Measurements from ENCODE around the gene PSIP1. TPM values are rescaled to one million over a fixed set of nuclear protein-coding genes. Genes with fewer than 3 reads are reported as not detected.
A peak's percentile ranks its signal among the peaks of the same experiment; 100 is the strongest.

PSIP1 gene
- total and polyA plus RNA-seq, 2 donors (not counting 1 experiment from before 2014, with no cell fraction given): 19.7 to 124 TPM

GRCh38 chr9:15512889-15513288 lies 2.1 kb upstream of the PSIP1 start:
- Histone ChIP-seq H3K79me2 (ENCODE audit: control insufficient read depth, insufficient read depth, low read length) (peaks cover 25% of the 10 kb centered on the region), H3K9me3 (ENCODE audit: control extremely low read depth in 1 of 3, control insufficient read depth in 2 of 3, insufficient read depth in 1 of 3, low read length in 2 of 3) (no peaks in the 10 kb centered on the region), H3K9ac (ENCODE audit: low read length) (no peak overlapping the region), H3K4me2 (replicated peaks; ENCODE audit: low read depth, low read length, poor library complexity, severe bottlenecking) (peak overlapping the region; percentile 17), H3K27me3 (replicated peaks in 1 of 4; ENCODE audit: control extremely low read depth in 1 of 4, control insufficient read depth in 3 of 4, insufficient read depth in 4 of 4, low read length in 3 of 4) (no peaks in the 10 kb centered on the region), H4K20me1 (ENCODE audit: control insufficient read depth, insufficient read depth, low read length, poor library complexity, severe bottlenecking) (peaks cover 20% of the 10 kb centered on the region), H3K27ac (ENCODE audit: low read length in 2 of 2) (peak overlapping the region; percentile 15 to 60), H3K4me1 (ENCODE audit: control insufficient read depth in 2 of 2, insufficient read depth in 2 of 2, low read length in 2 of 2) (peaks cover 30 to 38% of the 10 kb centered on the region in 2 donors), H3K4me3 (ENCODE audit: control extremely low read depth in 1 of 5, extremely low read depth in 1 of 5, insufficient read depth in 1 of 5, low read depth in 2 of 5, low read length in 4 of 5) (no peak overlapping the region), H3K36me3 (replicated peaks in 1 of 2; ENCODE audit: control extremely low read depth in 1 of 2, control insufficient read depth in 1 of 2, extremely low read depth in 1 of 2, insufficient read depth in 2 of 2, low read length in 1 of 2) (no peaks in the 10 kb centered on the region), H2AFZ (ENCODE audit: insufficient read depth, low read depth, low read length, poor library complexity, severe bottlenecking) (peak overlapping the region; percentile 58)
- CTCF ChIA-PET: interaction anchor here (0.6 to 3.0 kb wide), 4 partner anchors 14 to 89 kb away, joined by 3 to 13 read pairs (median 4); partner anchors contain the start of gene CCDC171
- H3K4me3 Mint-ChIP-seq: no peak overlapping the region
- H3K4me1 Mint-ChIP-seq: peaks cover 43% of the 10 kb centered on the region
- WGBS (ENCODE audit: insufficient coverage): no CpG with 5 or more reads among the region's 3 CpGs
- no peak for TF ChIP-seq EZH2 (IDR thresholded peaks at IDR 0.05; ENCODE audit: borderline replicate concordance, insufficient read depth, low read depth, low read length, poor library complexity, severe bottlenecking)
- TF ChIP-seq, protein P1, sequence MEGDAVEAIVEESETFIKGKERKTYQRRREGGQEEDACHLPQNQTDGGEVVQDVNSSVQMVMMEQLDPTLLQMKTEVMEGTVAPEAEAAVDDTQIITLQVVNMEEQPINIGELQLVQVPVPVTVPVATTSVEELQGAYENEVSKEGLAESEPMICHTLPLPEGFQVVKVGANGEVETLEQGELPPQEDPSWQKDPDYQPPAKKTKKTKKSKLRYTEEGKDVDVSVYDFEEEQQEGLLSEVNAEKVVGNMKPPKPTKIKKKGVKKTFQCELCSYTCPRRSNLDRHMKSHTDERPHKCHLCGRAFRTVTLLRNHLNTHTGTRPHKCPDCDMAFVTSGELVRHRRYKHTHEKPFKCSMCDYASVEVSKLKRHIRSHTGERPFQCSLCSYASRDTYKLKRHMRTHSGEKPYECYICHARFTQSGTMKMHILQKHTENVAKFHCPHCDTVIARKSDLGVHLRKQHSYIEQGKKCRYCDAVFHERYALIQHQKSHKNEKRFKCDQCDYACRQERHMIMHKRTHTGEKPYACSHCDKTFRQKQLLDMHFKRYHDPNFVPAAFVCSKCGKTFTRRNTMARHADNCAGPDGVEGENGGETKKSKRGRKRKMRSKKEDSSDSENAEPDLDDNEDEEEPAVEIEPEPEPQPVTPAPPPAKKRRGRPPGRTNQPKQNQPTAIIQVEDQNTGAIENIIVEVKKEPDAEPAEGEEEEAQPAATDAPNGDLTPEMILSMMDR (IDR thresholded peaks at IDR 0.05): no peak
- H3K27ac Mint-ChIP-seq: peak overlapping the region; percentile 83
- no peaks in the 10 kb centered on the region for H3K27me3 Mint-ChIP-seq
- POLR2A ChIA-PET: interaction anchor here (1.1 to 1.2 kb wide), 2 partner anchors 39 to 40 kb away, joined by 4 to 7 read pairs; partner anchors contain the start of gene CCDC171
- ATAC-seq (ENCODE audit: low read depth): no peak
- no peaks in the 10 kb centered on the region for H3K9me3 Mint-ChIP-seq (ENCODE audit: insufficient read depth)
- peak; percentile 21 for DNase-seq
- intact Hi-C loops (cut with micrococcal nuclease): no loop called here

- H3K4me1 Mint-ChIP-seq: peaks cover 47% of the 10 kb centered on the region
- ChIA-PET CTCF (interaction anchor here (1.4 to 3.0 kb wide), 3 partner anchors 14 to 89 kb away, joined by 3 to 13 read pairs (median 4); partner anchors contain the start of gene CCDC171), POLR2A (interaction anchor here (1.1 to 1.2 kb wide), 2 partner anchors 39 to 41 kb away, joined by 4 to 7 read pairs; partner anchors contain the start of gene CCDC171)
- DNase-seq (peak; percentile 33), ATAC-seq (ENCODE audit: low read depth) (no peak)
- Histone ChIP-seq H3K4me3 (ENCODE audit: control extremely low read depth in 1 of 5, extremely low read depth in 1 of 5, insufficient read depth in 1 of 5, low read depth in 2 of 5, low read length in 4 of 5) (no peak overlapping the region), H4K20me1 (ENCODE audit: control insufficient read depth, insufficient read depth, low read length, poor library complexity, severe bottlenecking) (peaks cover 20% of the 10 kb centered on the region), H3K9me3 (ENCODE audit: control extremely low read depth in 1 of 3, control insufficient read depth in 2 of 3, insufficient read depth in 1 of 3, low read length in 2 of 3) (no peaks in the 10 kb centered on the region), H3K27ac (ENCODE audit: low read length in 2 of 2) (peak overlapping the region; percentile 41 to 60), H3K36me3 (replicated peaks in 1 of 2; ENCODE audit: control extremely low read depth in 1 of 2, control insufficient read depth in 1 of 2, extremely low read depth in 1 of 2, insufficient read depth in 2 of 2, low read length in 1 of 2) (peaks cover 0 to 1% of the 10 kb centered on the region in 2 experiments), H2AFZ (ENCODE audit: insufficient read depth, low read depth, low read length, poor library complexity, severe bottlenecking) (peak overlapping the region; percentile 30), H3K4me1 (ENCODE audit: control insufficient read depth in 2 of 2, insufficient read depth in 2 of 2, low read length in 2 of 2) (peaks cover 30 to 38% of the 10 kb centered on the region in 2 donors), H3K9ac (ENCODE audit: low read length) (no peak overlapping the region), H3K27me3 (replicated peaks in 1 of 4; ENCODE audit: control extremely low read depth in 1 of 4, control insufficient read depth in 3 of 4, insufficient read depth in 4 of 4, low read length in 3 of 4) (no peaks in the 10 kb centered on the region), H3K4me2 (replicated peaks; ENCODE audit: low read depth, low read length, poor library complexity, severe bottlenecking) (peak overlapping the region; percentile 17), H3K79me2 (ENCODE audit: control insufficient read depth, insufficient read depth, low read length) (peaks cover 27% of the 10 kb centered on the region)
- H3K27ac Mint-ChIP-seq: peak overlapping the region; percentile 67
- no peaks in the 10 kb centered on the region for H3K9me3 Mint-ChIP-seq (ENCODE audit: insufficient read depth)
- H3K4me3 Mint-ChIP-seq: peak overlapping the region; percentile 66
- WGBS (ENCODE audit: insufficient coverage): no CpG with 5 or more reads among the region's 1 CpG
- H3K27me3 Mint-ChIP-seq: no peaks in the 10 kb centered on the region
- TF ChIP-seq EZH2 (IDR thresholded peaks at IDR 0.05; ENCODE audit: borderline replicate concordance, insufficient read depth, low read depth, low read length, poor library complexity, severe bottlenecking): no peak
- TF ChIP-seq, protein P1 (IDR thresholded peaks at IDR 0.05): no peak
- intact Hi-C loops (cut with micrococcal nuclease): no loop called here
Observed at GRCh38 chr9:15512204-15512603, 1.4 kb upstream of the PSIP1 start.

Data from B cell (primary cell).